H1 (cell line): ENCODE measurements around the gene PPCDC. TPM values are rescaled to one million over a fixed set of nuclear protein-coding genes. Genes with fewer than 3 reads are reported as not detected.
A peak's percentile ranks its signal among the peaks of the same experiment; 100 is the strongest.

Experiments
- CTCF ChIA-PET: fragments of 300-600 bp; sonication (Branson Sonifier 250); formaldehyde crosslinking; loops from one replicate; lab custom pipeline; 2021; ENCODE audit not compliant: partially characterized antibody; lab: Charles Lee
- POLR2A ChIA-PET: fragments of 300-600 bp; sonication (Branson Sonifier 250); formaldehyde crosslinking; loops from one replicate; lab custom pipeline; 2021; ENCODE audit warnings: inconsistent platforms; ENCODE audit not compliant: partially characterized antibody; lab: Charles Lee
- DNase-seq, 2 experiments: peaks; one replicate each; pipeline versions ENCODE4 v3.0.0 to v3.0.0-alpha.2; 2010 to 2022; ENCODE audit warnings: low spot score in 2 of 2, low read depth in 1 of 2, mixed read lengths in 1 of 2
- FAIRE-seq: peaks from 2 replicates; lab custom pipeline; 2011; peaks lifted over from hg19 to GRCh38; lab: Jason Lieb, UNC
- H2AFZ ChIP-seq: 2 replicates; pipeline ENCODE4 v1.8.1; 2012; ENCODE audit warnings: low read length, inconsistent platforms
- H2AK5ac ChIP-seq: 2 replicates; pipeline ENCODE4 v1.6.1; 2013; ENCODE audit warnings: low read depth, low read length
- H2BK120ac ChIP-seq: replicated peaks from 2 replicates; pipeline ENCODE3; 2013; ENCODE audit warnings: low read depth, low read length, inconsistent platforms
- H2BK12ac ChIP-seq: 2 replicates; pipeline ENCODE4 v1.6.1; 2013; ENCODE audit warnings: low read depth, low read length
- H2BK15ac ChIP-seq: 2 replicates; pipeline ENCODE4 v1.6.1; 2013; ENCODE audit warnings: low read length
- H2BK20ac ChIP-seq: 2 replicates; pipeline ENCODE4 v1.6.1; 2013; ENCODE audit warnings: low read length
- H2BK5ac ChIP-seq: 2 replicates; pipeline ENCODE4 v1.6.1; 2013; ENCODE audit warnings: low read depth, low read length
- H3K14ac ChIP-seq: 2 replicates; pipeline ENCODE4 v1.6.1; 2013; ENCODE audit warnings: inconsistent platforms; ENCODE audit not compliant: insufficient read length
- H3K18ac ChIP-seq: 2 replicates; pipeline ENCODE4 v1.6.1; 2013; ENCODE audit warnings: low read length; ENCODE audit errors: extremely low read depth
- H3K23ac ChIP-seq: 2 replicates; pipeline ENCODE4 v1.6.1; 2013; ENCODE audit warnings: inconsistent platforms; ENCODE audit not compliant: insufficient read length
- H3K23me2 ChIP-seq: 2 replicates; pipeline ENCODE4 v1.6.1; 2013; ENCODE audit warnings: low read depth, low read length
- H3K27ac ChIP-seq: 2 replicates; pipeline ENCODE4 v1.6.1; 2011; ENCODE audit warnings: low read depth, low read length, inconsistent platforms
- H3K27me3 ChIP-seq, 4 experiments: replicated peaks in 1 of 4; 1 replicate in 1 of 4; 2 replicates in 3 of 4; pipeline versions ENCODE4 v1.6.1 to v1.8.1; 2011 to 2013; ENCODE audit warnings: low read length in 3 of 4, mild to moderate bottlenecking in 3 of 4, inconsistent platforms in 2 of 4, mixed read lengths in 2 of 4, moderate library complexity in 1 of 4; ENCODE audit not compliant: control insufficient read depth in 3 of 4, insufficient read depth in 3 of 4; ENCODE audit errors: extremely low read depth in 1 of 4
- H3K36me3 ChIP-seq, 4 experiments: 2 replicates each; pipeline versions ENCODE4 v1.6.1 to v1.8.1; 2011 to 2013; ENCODE audit warnings: mild to moderate bottlenecking in 4 of 4, low read length in 3 of 4, moderate library complexity in 2 of 4, control low read depth in 1 of 4, inconsistent platforms in 1 of 4; ENCODE audit not compliant: insufficient read depth in 4 of 4, control insufficient read depth in 2 of 4
- H3K4ac ChIP-seq: replicated peaks from 2 replicates; pipeline ENCODE3; 2013; ENCODE audit warnings: low read length, low read depth, mixed read lengths, inconsistent platforms; ENCODE audit not compliant: insufficient read length
- H3K4me1 ChIP-seq, 4 experiments: replicated peaks in 1 of 4; 1 replicate in 1 of 4; 2 replicates in 3 of 4; pipeline versions ENCODE4 v1.6.1 to v1.8.1; 2011 to 2013; ENCODE audit warnings: low read length in 3 of 4, inconsistent platforms in 2 of 4, mixed read lengths in 1 of 4; ENCODE audit not compliant: insufficient read depth in 4 of 4, control insufficient read depth in 3 of 4
- H3K4me2 ChIP-seq, 2 experiments: 2 replicates each; pipeline versions ENCODE4 v1.6.1 to v1.8.1; 2011 to 2013; ENCODE audit warnings: low read depth in 2 of 2, low read length in 2 of 2, control low read depth in 1 of 2, inconsistent platforms in 1 of 2, mild to moderate bottlenecking in 1 of 2; ENCODE audit not compliant: insufficient read depth in 1 of 2
- H3K4me3 ChIP-seq, 4 experiments: fragments of 200-600, 300-600 bp in 1 of 4; sonication (generic), shearing (Covaris generic), sonication (Bioruptor Twin) in 1 of 4; 2 replicates each; pipeline versions ENCODE4 v1.5.1 to v1.8.1; 2011 to 2016; ENCODE audit warnings: low read length in 4 of 4, low read depth in 3 of 4, control low read depth in 2 of 4, inconsistent platforms in 2 of 4, mild to moderate bottlenecking in 2 of 4, mixed read lengths in 1 of 4, moderate library complexity in 1 of 4; ENCODE audit not compliant: insufficient read depth in 2 of 4; ENCODE audit errors: extremely low read depth in 1 of 4
- H3K56ac ChIP-seq: replicated peaks from 2 replicates; pipeline ENCODE3; 2013; ENCODE audit warnings: low read depth, mild to moderate bottlenecking, mixed read lengths, low read length, inconsistent platforms; ENCODE audit not compliant: insufficient read length
- H3K79me1 ChIP-seq: 2 replicates; pipeline ENCODE4 v1.6.1; 2013; ENCODE audit warnings: low read depth, low read length, control low read depth
- H3K79me2 ChIP-seq, 2 experiments: 2 replicates each; pipeline versions ENCODE4 v1.6.1 to v1.8.1; 2012 to 2013; ENCODE audit warnings: low read length in 2 of 2, mild to moderate bottlenecking in 2 of 2, inconsistent platforms in 1 of 2; ENCODE audit not compliant: insufficient read depth in 2 of 2, control insufficient read depth in 1 of 2
- H3K9ac ChIP-seq, 4 experiments: replicated peaks in 1 of 4; 1 replicate in 1 of 4; 2 replicates in 3 of 4; pipeline versions ENCODE4 v1.6.1 to v1.8.1; 2011 to 2013; ENCODE audit warnings: low read depth in 3 of 4, low read length in 3 of 4, control low read depth in 2 of 4, mild to moderate bottlenecking in 2 of 4, moderate library complexity in 2 of 4, inconsistent platforms in 1 of 4; ENCODE audit errors: extremely low read depth in 1 of 4
- H3K9me3 ChIP-seq, 2 experiments: 2 replicates each; pipeline versions ENCODE4 v1.6.1 to v1.8.1; 2012 to 2013; ENCODE audit warnings: mild to moderate bottlenecking in 2 of 2, moderate library complexity in 2 of 2, control low read depth in 1 of 2, inconsistent platforms in 1 of 2, low read depth in 1 of 2, low read length in 1 of 2, mixed read lengths in 1 of 2; ENCODE audit not compliant: insufficient read depth in 2 of 2
- H4K20me1 ChIP-seq, 2 experiments: replicated peaks in 1 of 2; 2 replicates each; pipeline versions ENCODE3 to v1.8.1; 2011 to 2013; ENCODE audit warnings: inconsistent platforms in 2 of 2, low read length in 2 of 2, mild to moderate bottlenecking in 1 of 2; ENCODE audit not compliant: insufficient read depth in 2 of 2, control insufficient read depth in 1 of 2
- H4K5ac ChIP-seq: 2 replicates; pipeline ENCODE4 v1.6.1; 2013; ENCODE audit warnings: low read length, low read depth, mixed read lengths, inconsistent platforms; ENCODE audit not compliant: insufficient read length
- H4K8ac ChIP-seq: 2 replicates; pipeline ENCODE4 v1.8.0; 2013; ENCODE audit warnings: mild to moderate bottlenecking, moderate library complexity, low read length, inconsistent platforms; ENCODE audit not compliant: insufficient read depth; ENCODE audit errors: extremely low read depth
- H4K91ac ChIP-seq: replicated peaks from 2 replicates; pipeline ENCODE3; 2013; ENCODE audit warnings: low read length, mixed read lengths, inconsistent platforms; ENCODE audit not compliant: insufficient read length
- BACH1 ChIP-seq: IDR thresholded peaks from 2 replicates; pipeline ENCODE4 v1.6.1; 2012; ENCODE audit warnings: low read length, improper control_type of control experiment
- BRCA1 ChIP-seq: IDR thresholded peaks from 2 replicates; pipeline ENCODE4 v1.6.1; 2012; ENCODE audit warnings: low read depth, low read length, improper control_type of control experiment
- CBX8 ChIP-seq: fragments of 300-800, 300-1000 bp; sonication (generic); IDR thresholded peaks from 2 replicates; pipeline ENCODE4 v1.7.1; 2016; ENCODE audit warnings: low read depth, low read length, borderline replicate concordance
- EGR1 ChIP-seq: IDR thresholded peaks from 2 replicates; pipeline ENCODE4 v1.6.1; 2011; ENCODE audit warnings: low read depth, low read length, borderline replicate concordance
- FOSL1 ChIP-seq: IDR thresholded peaks from 2 replicates; pipeline ENCODE4 v1.6.1; 2011; ENCODE audit warnings: mild to moderate bottlenecking, low read depth, low read length, moderate library complexity; ENCODE audit not compliant: insufficient read depth
- HDAC2 ChIP-seq, 2 experiments: fragments of 300-600 bp in 1 of 2; sonication (generic) in 1 of 2; IDR thresholded peaks; 2 replicates each; pipeline ENCODE4 v1.6.1; 2011 to 2012; ENCODE audit warnings: low read depth in 2 of 2, low read length in 2 of 2, mild to moderate bottlenecking in 2 of 2, moderate library complexity in 2 of 2, borderline replicate concordance in 1 of 2, inconsistent platforms in 1 of 2
- KDM1A ChIP-seq: fragments of 200-600, 300-600 bp; sonication (generic); IDR thresholded peaks from 2 replicates; pipeline ENCODE4 v1.7.1; 2016; ENCODE audit warnings: mild to moderate bottlenecking, low read length, borderline replicate concordance
- KDM4A ChIP-seq: IDR thresholded peaks from one replicate; pipeline ENCODE4 v1.7.1; 2012; ENCODE audit warnings: low read depth, mild to moderate bottlenecking, moderate library complexity, low read length, inconsistent platforms; ENCODE audit not compliant: severe bottlenecking
- RBBP5 ChIP-seq: IDR thresholded peaks from 2 replicates; pipeline ENCODE4 v1.7.1; 2012; ENCODE audit warnings: low read depth, mild to moderate bottlenecking, inconsistent platforms, low read length, moderate library complexity, borderline replicate concordance
- RFX5 ChIP-seq: IDR thresholded peaks from 2 replicates; pipeline ENCODE4 v1.6.1; 2011; ENCODE audit warnings: low read depth, low read length, improper control_type of control experiment, borderline replicate concordance
- SIX5 ChIP-seq: IDR thresholded peaks from 2 replicates; pipeline ENCODE4 v1.6.1; 2011; ENCODE audit warnings: mild to moderate bottlenecking, low read depth, low read length
- SP4 ChIP-seq: IDR thresholded peaks from 2 replicates; pipeline ENCODE4 v1.6.1; 2012; ENCODE audit warnings: low read length, inconsistent platforms
- TAF1 ChIP-seq: IDR thresholded peaks from 2 replicates; pipeline ENCODE4 v1.6.1; 2011; ENCODE audit warnings: mild to moderate bottlenecking, low read depth, low read length
- TAF7 ChIP-seq: optimal IDR thresholded peaks from 2 replicates; pipeline ENCODE3; 2011; ENCODE audit warnings: low read depth, mild to moderate bottlenecking, inconsistent platforms, low read length, moderate library complexity, borderline replicate concordance
- TCF12 ChIP-seq: IDR thresholded peaks from 2 replicates; pipeline ENCODE4 v1.6.1; 2011; ENCODE audit warnings: low read depth, mild to moderate bottlenecking, low read length
- WGBS, 2 experiments: shearing (Covaris generic) in 1 of 2; methylation state at CpG; one replicate each; pipeline versions ENCODE4 v1.1.6 to v1.1.7; 2013 to 2015; ENCODE audit warnings: low lambda C conversion rate in 2 of 2, mixed read lengths in 2 of 2, inconsistent platforms in 1 of 2, low coverage in 1 of 2, missing lambda C conversion rate in 1 of 2; ENCODE audit not compliant: insufficient replicate concordance in 2 of 2, insufficient coverage in 1 of 2, insufficient read length in 1 of 2; ENCODE audit errors: extremely low coverage in 1 of 2, missing lambda C conversion rate in 1 of 2; 5-methylcytosine and 5-hydroxymethylcytosine counted together
- polyA plus RNA-seq, 7 experiments: library from polyadenylated mRNA; depleted of rRNA in 3 of 7; stranded (reverse) in 5 of 7; unstranded in 2 of 7; fragments of >200 nt in 5 of 7; fragments of 200-250 nt in 2 of 7; gene quantifications; 1 replicate in 5 of 7; 2 replicates in 1 of 7; 4 replicates in 1 of 7; pipeline versions ENCODE4 v1.2.1 to v1.2.3, GENCODE V29; 2011 to 2013; ENCODE audit warnings: missing spikeins in 2 of 7, mixed read lengths in 2 of 7
- total RNA-seq: library from RNA; stranded (reverse); fragmentation: NEBNext Ultra II Directional; extraction: Animal tissue kit (Norgen Biotek cat#: 25700); gene quantifications from 2 replicates; pipeline ENCODE4 v1.2.1, GENCODE V29; 2021

PPCDC gene
- total and polyA plus RNA-seq, 2 of the 8 experiments (the other 6 are each of a cell fraction or from before 2014, with no cell fraction given) = 11.3 to 29.7 TPM

DNA sequence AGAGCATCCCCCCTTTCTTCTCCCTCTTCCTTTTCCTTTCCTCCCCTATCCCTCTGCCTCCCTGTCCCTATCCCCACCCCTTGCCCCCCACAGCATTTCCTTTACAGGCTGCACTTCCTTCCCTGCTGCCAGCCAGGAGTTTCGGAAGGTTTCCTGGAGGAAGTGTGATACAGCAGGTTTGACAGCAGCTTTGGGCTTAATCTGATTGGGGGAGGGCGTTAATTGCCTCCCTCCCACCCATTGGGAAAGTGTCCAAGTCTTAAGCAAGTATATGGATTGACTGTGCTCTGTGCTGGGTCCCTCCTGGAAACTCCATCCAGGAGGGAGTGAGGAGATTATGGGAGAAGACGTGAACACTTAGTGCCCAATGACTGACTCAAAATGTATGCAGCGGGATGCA, 26.2 kb upstream of the PPCDC start:
- no peak overlapping the region for H3K4ac ChIP-seq
- H3K27me3 ChIP-seq = peaks cover 0 to 3% (median 0%) of the 10 kb centered on the region in 4 experiments; a peak in 3 of 7 replicates
- no peak overlapping the region for H2BK120ac ChIP-seq
- no peak overlapping the region for H4K5ac ChIP-seq
- H4K8ac ChIP-seq = no peak overlapping the region
- H3K9ac ChIP-seq = no peak overlapping the region
- no peak overlapping the region for H2BK12ac ChIP-seq
- no peak overlapping the region for H3K18ac ChIP-seq
- no peak overlapping the region for H2AFZ ChIP-seq
- no peak overlapping the region for H2BK20ac ChIP-seq
- peaks cover 0 to 9% of the 10 kb centered on the region in 2 experiments; a peak in 1 of 4 replicates for H3K79me2 ChIP-seq
- peaks cover 0 to 7% of the 10 kb centered on the region in 2 experiments for H4K20me1 ChIP-seq
- no peak overlapping the region for H2BK5ac ChIP-seq
- no peak overlapping the region for H2BK15ac ChIP-seq
- no peak overlapping the region for H4K91ac ChIP-seq
- no peak overlapping the region for H2AK5ac ChIP-seq
- CTCF ChIA-PET = interaction anchor here (1.0 to 2.2 kb wide), 4 partner anchors 32 to 311 kb away, joined by 3 to 6 read pairs (median 3); no protein-coding TSS in a partner anchor
- H3K14ac ChIP-seq = no peak overlapping the region
- DNase-seq (no peak), FAIRE-seq (no peak)
- H3K4me2 ChIP-seq = peak overlapping the region in 1 of 2 experiments; percentile 99; a peak in 1 of 4 replicates
- H3K79me1 ChIP-seq = no peaks in the 10 kb centered on the region; the same call in 1 of the 2 replicates
- H3K56ac ChIP-seq = no peak overlapping the region
- H3K4me1 ChIP-seq = peaks cover 0 to 7% (median 4%) of the 10 kb centered on the region in 4 experiments; a peak in 6 of 7 replicates
- POLR2A ChIA-PET = no interaction called here
- H3K23ac ChIP-seq = no peak overlapping the region
- peaks cover 9% of the 10 kb centered on the region for H3K23me2 ChIP-seq
- 85% methylated on average over 4 of the region's 4 CpGs; no CpG with 5 or more reads in 1 of the 2 experiments for WGBS, 2 experiments
- no peaks in the 10 kb centered on the region for H3K36me3 ChIP-seq
- no peaks in the 10 kb centered on the region for H3K9me3 ChIP-seq
- H3K27ac ChIP-seq = no peak overlapping the region
- H3K4me3 ChIP-seq = no peak overlapping the region
- TF ChIP-seq SIX5 (no peak), TAF1 (no peak), KDM4A (no peak), TAF7 (no peak), BRCA1 (no peak), SP4 (no peak), TCF12 (no peak), EGR1 (no peak), BACH1 (no peak), RFX5 (no peak), CBX8 (no peak), HDAC2 (IDR thresholded peaks at IDR 0.05; ENCODE audit: borderline replicate concordance in 1 of 2, low read depth in 2 of 2, low read length in 2 of 2) (no peak), KDM1A (no peak), FOSL1 (no peak), RBBP5 (no peak)
